ENCODE measurements around the gene ATP8B3.

DNA sequence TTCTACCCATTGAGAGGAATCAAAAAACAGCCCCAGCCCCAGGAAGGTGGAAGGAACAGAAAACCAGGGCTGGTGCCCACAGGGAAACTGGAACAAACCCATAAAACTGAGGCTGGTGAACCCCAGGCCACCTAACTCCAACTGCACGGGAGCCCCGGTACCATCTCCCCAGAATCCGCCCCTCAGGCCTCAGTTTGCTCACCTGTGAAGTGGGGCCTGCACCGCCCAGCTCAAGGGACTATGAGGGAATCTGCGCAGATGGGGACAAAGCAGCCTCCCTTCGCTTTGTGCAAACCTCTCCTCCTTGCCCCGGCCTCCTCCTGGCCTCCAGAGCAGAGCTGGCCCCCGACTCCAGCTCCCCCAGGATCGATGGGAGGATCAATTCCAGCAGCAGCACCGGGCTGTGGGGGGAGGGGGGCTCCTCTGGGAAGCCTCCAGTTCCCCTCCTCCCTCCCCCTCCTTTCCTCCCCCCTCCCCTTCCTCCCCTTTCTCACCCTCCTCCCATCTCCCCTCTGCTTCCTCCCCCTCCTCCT, 67.9 kb downstream of the ATP8B3 start:
- TF ChIP-seq, protein P1, sequence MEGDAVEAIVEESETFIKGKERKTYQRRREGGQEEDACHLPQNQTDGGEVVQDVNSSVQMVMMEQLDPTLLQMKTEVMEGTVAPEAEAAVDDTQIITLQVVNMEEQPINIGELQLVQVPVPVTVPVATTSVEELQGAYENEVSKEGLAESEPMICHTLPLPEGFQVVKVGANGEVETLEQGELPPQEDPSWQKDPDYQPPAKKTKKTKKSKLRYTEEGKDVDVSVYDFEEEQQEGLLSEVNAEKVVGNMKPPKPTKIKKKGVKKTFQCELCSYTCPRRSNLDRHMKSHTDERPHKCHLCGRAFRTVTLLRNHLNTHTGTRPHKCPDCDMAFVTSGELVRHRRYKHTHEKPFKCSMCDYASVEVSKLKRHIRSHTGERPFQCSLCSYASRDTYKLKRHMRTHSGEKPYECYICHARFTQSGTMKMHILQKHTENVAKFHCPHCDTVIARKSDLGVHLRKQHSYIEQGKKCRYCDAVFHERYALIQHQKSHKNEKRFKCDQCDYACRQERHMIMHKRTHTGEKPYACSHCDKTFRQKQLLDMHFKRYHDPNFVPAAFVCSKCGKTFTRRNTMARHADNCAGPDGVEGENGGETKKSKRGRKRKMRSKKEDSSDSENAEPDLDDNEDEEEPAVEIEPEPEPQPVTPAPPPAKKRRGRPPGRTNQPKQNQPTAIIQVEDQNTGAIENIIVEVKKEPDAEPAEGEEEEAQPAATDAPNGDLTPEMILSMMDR (IDR thresholded peaks at IDR 0.05; ENCODE audit: borderline replicate concordance, extremely low read depth, low read length, poor library complexity, severe bottlenecking) = no peak
- no peak for TF ChIP-seq EZH2 (IDR thresholded peaks at IDR 0.05; ENCODE audit: borderline replicate concordance, low read depth, low read length, severe bottlenecking)

Data from DND-41 (cell line).